HG02870 (cell line): ENCODE measurements around the gene DAAM1.

Experiments
- ATAC-seq: cut with Tn5 transposase; IDR thresholded peaks from one replicate; pipeline ENCODE4 v1.9.1; 2021; ENCODE audit warnings: mild to moderate bottlenecking, moderate library complexity; ENCODE audit not compliant: unreplicated experiment

The DAAM1 gene

GRCh38 chr14:59407246-59408010 lies 219.0 kb downstream of the DAAM1 start:
- ATAC-seq = no peak

GRCh38 chr14:59415836-59416602 lies 227.6 kb downstream of the DAAM1 start:
- ATAC-seq = no peak

DNA sequence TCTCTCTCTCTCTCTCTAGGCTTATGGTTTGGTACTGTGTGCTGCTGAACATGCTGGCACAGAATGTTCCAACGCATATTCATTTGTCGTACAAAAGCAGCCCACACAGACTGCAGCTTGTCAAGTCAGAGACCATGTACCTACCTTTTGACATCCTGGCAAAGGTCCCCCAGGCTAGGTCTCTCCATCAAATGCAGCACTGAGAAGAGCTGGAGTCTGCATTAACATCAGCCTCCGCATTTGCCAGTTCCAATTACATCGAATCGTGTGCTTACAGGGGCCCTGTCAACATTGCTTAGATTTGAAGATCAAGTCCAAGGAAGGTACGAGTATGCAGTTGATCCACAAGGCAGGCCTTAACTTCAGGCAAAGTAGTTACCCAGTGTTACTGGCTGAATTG lies 228.8 kb downstream of the DAAM1 start:
- no peak for ATAC-seq

GRCh38 chr14:59419303-59419702 lies 230.8 kb downstream of the DAAM1 start:
- ATAC-seq = no peak
